ENCODE measurements around the gene IGF1R. TPM values are rescaled to one million over a fixed set of nuclear protein-coding genes. Genes with fewer than 3 reads are reported as not detected.

The IGF1R gene
- total and polyA plus RNA-seq, 2 donors (not counting 3 experiments of a cell fraction or from before 2014, with no cell fraction given) = 16.1 to 59.1 TPM

GRCh38 chr15:98968576-98968975, 320.2 kb downstream of the IGF1R start:
- Histone ChIP-seq H3K9me1 (replicated peaks; ENCODE audit: control insufficient read depth, extremely low read depth, insufficient read depth, low read length) (no peaks in the 10 kb centered on the region), H2AFZ (ENCODE audit: low read depth, low read length) (no peak overlapping the region), H3K9ac (replicated peaks; ENCODE audit: extremely low read depth, insufficient read depth, low read length) (no peak overlapping the region), H4K20me1 (replicated peaks; ENCODE audit: control insufficient read depth, extremely low read depth, insufficient read depth, low read length) (no peaks in the 10 kb centered on the region), H3K36me3 (ENCODE audit: control insufficient read depth in 2 of 2, extremely low read depth in 1 of 2, insufficient read depth in 2 of 2, low read length in 2 of 2) (no peaks in the 10 kb centered on the region), H3K27me3 (ENCODE audit: control insufficient read depth in 2 of 2, insufficient read depth in 2 of 2, low read length in 2 of 2) (no peaks in the 10 kb centered on the region), H3K79me2 (ENCODE audit: control insufficient read depth, insufficient read depth, low read length) (no peaks in the 10 kb centered on the region), H3K4me3 (replicated peaks in 1 of 3; ENCODE audit: insufficient read depth in 1 of 3, low read depth in 1 of 3, low read length in 3 of 3) (no peak overlapping the region), H3K9me3 (replicated peaks; ENCODE audit: control insufficient read depth, insufficient read depth, low read length) (no peaks in the 10 kb centered on the region), H3K4me2 (ENCODE audit: insufficient read depth, low read length) (no peak overlapping the region), H3K27ac (ENCODE audit: insufficient read depth, low read depth, low read length) (no peak overlapping the region), H3K4me1 (ENCODE audit: control insufficient read depth, extremely low read depth, insufficient read depth, low read length) (no peaks in the 10 kb centered on the region)
- DNase-seq (ENCODE audit: low read depth, low spot score) (no peak), FAIRE-seq (no peak)
- dilution Hi-C loops (cut with MboI; ENCODE audit: extremely low pct_ligation_motif_present, low sequenced_read_pairs) (no loop called here), intact Hi-C loops (cut with micrococcal nuclease) (no loop called here)
- CTCF ChIA-PET = interaction anchor here (1.0 to 1.3 kb wide), 2 partner anchors 108 kb away, joined by 3 read pairs; no protein-coding TSS in a partner anchor
- TF ChIP-seq EZH2 (IDR thresholded peaks at IDR 0.05; ENCODE audit: borderline replicate concordance, low read depth, low read length, severe bottlenecking) (no peak), CTCF (IDR thresholded peaks at IDR 0.05; ENCODE audit: extremely low read depth in 1 of 2, insufficient read depth in 1 of 2, low read depth in 1 of 2, low read length in 2 of 2) (no peak), GATA2 (IDR thresholded peaks at IDR 0.05; ENCODE audit: insufficient read depth, insufficient read length, low read depth, low read length) (no peak), MAX (IDR thresholded peaks at IDR 0.05; ENCODE audit: insufficient read depth, insufficient read length) (no peak), POLR2A (IDR thresholded peaks at IDR 0.05; ENCODE audit: low read depth, low read length) (no peak), FOS (IDR thresholded peaks at IDR 0.05; ENCODE audit: borderline replicate concordance, insufficient read depth, low read length) (no peak), MYC (IDR thresholded peaks at IDR 0.05; ENCODE audit: low read depth, low read length) (no peak), POLR2AphosphoS5 (IDR thresholded peaks at IDR 0.05; ENCODE audit: insufficient read depth, low read depth, low read length) (no peak), JUN (IDR thresholded peaks at IDR 0.05; ENCODE audit: borderline replicate concordance, insufficient read depth, insufficient read length, low read depth) (no peak)
- no TSS peak for BruUV-seq (replicated peaks)
- POLR2A ChIA-PET = no interaction called here
